ENCODE results near the gene AOPEP. TPM values are rescaled to one million over a fixed set of nuclear protein-coding genes. Genes with fewer than 3 reads are reported as not detected.

Gene AOPEP
- total and polyA plus RNA-seq, 9 of the 15 experiments (the other 6 are each of a cell fraction or from before 2014, with no cell fraction given), result 4.5 to 19.3 (median 13.5) TPM

- no peaks in the 10 kb centered on the region; a peak in 2 of 5 replicates for H3K4me1 ChIP-seq (replicated peaks in 1 of 2; ENCODE audit: control insufficient read depth in 2 of 2, insufficient read depth in 2 of 2, low read length in 2 of 2)
- ATAC-seq, result no peak
- ChIA-PET CTCF (ENCODE audit: low intra/inter-chr PET ratio) (no interaction called here), POLR2A (interaction anchor here (1.1 kb wide), 1 partner anchor 25 kb away, joined by 3 read pairs; no protein-coding TSS in a partner anchor)
- H3K9ac ChIP-seq (ENCODE audit: insufficient read depth in 1 of 2, low read depth in 2 of 2, low read length in 2 of 2), result no peak overlapping the region
- H3K4me2 ChIP-seq (ENCODE audit: insufficient read depth, low read length), result no peak overlapping the region
- in situ Hi-C loops (cut with MboI), result no loop called here
- no peak overlapping the region for H2AFZ ChIP-seq (ENCODE audit: low read depth, low read length)
- no peak for DNase-seq (ENCODE audit: extremely low read depth in 1 of 4, low spot score in 3 of 4)
- no peak overlapping the region for H3K4me3 ChIP-seq
- no peak overlapping the region for H3K27ac ChIP-seq (ENCODE audit: extremely low read depth, low read depth, low read length)
- no peaks in the 10 kb centered on the region; the same call in 2 of the 3 replicates for H3K36me3 ChIP-seq (ENCODE audit: control insufficient read depth, insufficient read depth, low read length)
- no peak for FAIRE-seq
- BruUV-seq (replicated peaks), result no TSS peak
- H3K27me3 ChIP-seq (ENCODE audit: control insufficient read depth in 2 of 2, insufficient read depth in 2 of 2, low read length in 2 of 2), result no peaks in the 10 kb centered on the region
- H3K79me2 ChIP-seq (ENCODE audit: control insufficient read depth, insufficient read depth, low read length), result no peaks in the 10 kb centered on the region
- TF ChIP-seq E2F4 (CRISPR knock-in tag; IDR thresholded peaks at IDR 0.05; ENCODE audit: low read depth) (no peak), PHTF2 (CRISPR knock-in tag; IDR thresholded peaks at IDR 0.05) (no peak), CREM (IDR thresholded peaks at IDR 0.05; ENCODE audit: low read depth) (no peak), SMC3 (conservative IDR thresholded peaks at IDR 0.05; ENCODE audit: insufficient read depth, low read depth, low read length) (no peak), MBD2 (IDR thresholded peaks at IDR 0.05; ENCODE audit: borderline replicate concordance, low read depth) (no peak), ZNF408 (CRISPR knock-in tag; IDR thresholded peaks at IDR 0.05; ENCODE audit: low read depth) (no peak), GATAD2A (IDR thresholded peaks at IDR 0.05) (no peak), ERF (CRISPR knock-in tag; IDR thresholded peaks at IDR 0.05) (no peak), ZNF609 (CRISPR knock-in tag; IDR thresholded peaks at IDR 0.05; ENCODE audit: borderline replicate concordance) (no peak)
- H3K9me1 ChIP-seq (ENCODE audit: control insufficient read depth, insufficient read depth, low read length), result no peaks in the 10 kb centered on the region
- no peaks in the 10 kb centered on the region for H3K9me3 ChIP-seq (replicated peaks; ENCODE audit: control insufficient read depth, insufficient read depth, low read depth, low read length)
- intact Hi-C loops (cut with micrococcal nuclease), result loop anchor here (5.0 kb wide), 1 partner anchor 76 kb away; no protein-coding TSS in a partner anchor
- no peaks in the 10 kb centered on the region for H4K20me1 ChIP-seq (replicated peaks; ENCODE audit: control insufficient read depth, insufficient read depth, low read length)
Observed at GRCh38 chr9:94801681-94802080, 75.2 kb downstream of the AOPEP start.

Data from K562 (cell line).